ENCODE results near the gene C1RL.

The C1RL gene

DNA sequence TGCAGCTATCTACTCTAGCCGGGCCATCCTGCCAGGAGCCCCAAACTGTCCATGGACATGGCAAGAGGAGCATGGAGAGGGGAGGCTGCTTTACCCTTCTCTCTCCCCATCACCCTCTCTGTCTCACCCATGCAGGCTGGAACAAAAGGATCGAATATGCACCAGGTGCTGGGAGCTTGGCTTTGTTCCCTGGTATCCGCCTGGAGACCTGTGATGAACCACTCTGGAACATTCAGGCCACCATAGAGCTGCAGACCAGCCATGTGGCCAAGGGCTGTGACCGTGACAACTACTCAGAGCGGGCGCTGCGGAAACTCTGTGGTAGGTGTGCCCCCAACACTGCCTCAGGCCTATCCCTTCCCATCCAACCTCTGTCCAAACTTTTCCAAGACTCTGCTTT lies 27.1 kb upstream of the C1RL start:
- DNase-seq: no peak

- no peak for DNase-seq
Observed at GRCh38 chr12:7134396-7135166, 25.6 kb upstream of the C1RL start.

DNA sequence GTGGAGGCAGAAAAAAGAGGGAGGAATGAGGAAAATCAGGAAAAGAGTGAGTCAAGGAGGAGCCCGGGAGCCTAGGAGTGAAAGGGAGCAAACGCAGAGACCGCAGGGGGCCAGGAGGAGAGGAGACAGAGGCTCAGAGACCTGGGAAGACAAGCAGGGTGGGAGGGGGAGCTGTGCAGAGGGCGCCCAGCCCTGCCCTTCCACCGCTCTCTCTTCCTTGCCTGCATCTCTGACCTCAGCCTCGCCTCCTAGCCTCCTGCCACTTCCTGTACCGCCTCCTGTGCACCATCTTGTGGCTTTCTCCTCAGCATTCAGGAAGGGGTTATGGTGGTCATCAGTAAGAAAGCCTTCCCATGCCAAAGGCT lies 22.5 kb upstream of the C1RL start:
- DNase-seq: peak in 1 of 2 experiments; percentile 13

DNA sequence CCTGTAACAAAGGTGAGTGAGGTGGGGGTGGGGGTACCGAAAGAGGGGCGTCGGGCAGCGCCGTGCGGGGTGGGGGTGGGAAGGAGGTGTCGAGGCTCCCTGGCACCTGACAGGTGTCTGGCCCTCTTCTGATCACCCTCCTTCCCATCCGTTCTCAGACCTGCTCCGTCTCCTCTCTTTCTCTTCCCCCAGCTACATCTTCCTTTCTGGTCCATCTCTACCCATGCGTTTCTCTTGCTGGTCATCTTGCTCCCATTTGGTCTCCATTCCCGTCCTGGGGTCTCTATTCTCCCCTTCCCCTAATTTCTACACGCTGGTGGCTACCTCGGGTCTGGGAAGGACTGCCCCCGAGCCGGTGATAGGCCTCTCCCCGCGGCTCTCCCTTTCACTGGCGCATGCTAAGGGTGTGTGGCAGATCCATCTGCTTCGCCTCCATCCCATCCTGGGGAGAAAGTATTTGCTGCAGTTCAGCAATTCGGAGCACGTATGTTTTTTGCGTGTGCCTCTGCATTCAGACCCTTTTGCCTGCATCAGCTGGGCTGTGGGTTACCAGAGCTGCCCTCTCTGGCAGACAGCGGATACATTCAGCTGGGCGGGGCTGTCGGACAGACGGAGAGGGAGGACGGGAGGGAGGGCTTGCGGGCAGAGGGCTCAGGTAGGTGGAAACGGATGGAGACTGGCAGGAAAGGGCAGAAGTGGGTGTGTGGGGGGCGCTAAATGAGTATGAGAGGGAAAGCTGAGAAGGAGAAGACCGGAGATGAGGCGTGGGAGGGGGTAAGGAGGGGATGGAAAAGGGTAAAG lies 21.9 kb upstream of the C1RL start:
- peak; percentile 44 to 62 for DNase-seq

GRCh38 chr12:7129872-7130691 lies 21.1 kb upstream of the C1RL start, which contains the start of gene CLSTN3:
Gene CLSTN3, plus strand, starts transcription at chr12:7130371. Its CDS starts 278 bp downstream, at chr12:7130649.
- DNase-seq: peak; percentile 42 to 54

GRCh38 chr12:7129287-7129871 lies 20.4 kb upstream of the C1RL start:
- no peak for DNase-seq

GRCh38 chr12:7128681-7129286 lies 19.8 kb upstream of the C1RL start, which contains the start of gene RBP5:
Gene RBP5, minus strand, starts transcription at chr12:7128889. Its CDS starts 114 bp downstream, at chr12:7128775.
- DNase-seq: no peak

GRCh38 chr12:7127916-7128626 lies 19.1 kb upstream of the C1RL start:
- no peak for DNase-seq

DNA sequence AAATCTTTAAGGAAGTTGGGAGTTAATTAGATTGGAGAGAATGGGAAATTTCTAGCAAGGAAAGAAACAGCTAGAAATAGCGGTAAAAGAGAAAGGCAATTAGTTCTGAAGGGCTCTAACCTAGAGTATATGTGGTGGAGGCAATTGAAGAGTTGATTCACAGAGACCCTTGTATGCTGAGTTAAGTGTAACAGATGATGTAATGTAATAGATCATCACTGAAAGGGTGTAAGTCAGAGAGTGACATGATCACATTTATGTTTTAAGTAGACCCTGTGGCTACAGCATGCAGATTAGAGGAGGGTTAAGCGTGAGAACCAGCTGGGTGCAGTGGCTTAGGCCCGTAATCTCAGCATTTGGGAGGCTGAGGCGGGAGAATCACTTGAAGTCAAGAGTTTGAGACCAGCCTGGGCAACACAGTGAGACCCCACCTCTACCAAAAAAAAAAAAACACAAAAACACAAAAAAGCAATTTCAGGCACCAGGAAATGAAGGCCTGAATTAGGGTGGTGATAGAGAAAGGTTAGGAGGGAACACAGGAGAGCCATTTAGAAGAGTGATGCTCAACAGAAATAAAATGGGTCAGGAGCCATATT lies 16.7 kb upstream of the C1RL start:
- DNase-seq: no peak

DNA sequence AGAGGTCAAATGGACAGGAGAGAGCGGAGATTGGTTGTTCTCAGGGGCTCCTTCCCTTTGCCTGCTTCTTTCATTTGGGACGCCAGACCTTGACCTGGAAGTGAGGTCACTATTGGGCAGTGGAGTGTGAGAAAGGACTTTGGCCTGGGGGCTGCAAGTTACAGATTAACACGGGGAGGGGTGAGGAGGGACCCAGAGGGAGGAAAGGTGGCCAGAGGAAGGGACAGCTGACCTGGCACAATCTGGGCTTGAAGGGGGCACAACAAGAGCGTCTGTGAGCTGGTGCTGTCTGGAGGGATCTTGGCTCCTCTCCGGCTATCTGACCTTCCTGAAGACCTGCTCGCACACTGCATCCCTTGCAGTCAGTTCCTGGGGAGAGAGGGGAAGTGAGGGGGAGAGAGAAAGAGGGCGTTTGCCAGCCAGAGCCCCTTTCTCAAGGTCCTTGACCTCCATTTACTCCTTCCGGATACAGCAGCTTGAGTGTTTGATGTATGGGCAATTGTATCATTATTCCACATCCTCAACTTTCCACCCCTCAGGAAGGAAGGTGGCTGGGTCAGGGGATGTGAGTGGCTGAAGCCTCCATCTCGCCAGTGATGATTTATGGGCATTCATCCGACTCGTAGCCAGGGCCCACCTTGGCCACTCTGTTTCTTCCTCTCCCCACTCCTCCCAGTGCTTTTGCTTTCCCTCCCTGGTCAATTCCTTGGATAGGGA lies 14.9 kb upstream of the C1RL start:
- DNase-seq: no peak

- no peak for DNase-seq
Observed at GRCh38 chr12:7122811-7123769, 14.1 kb upstream of the C1RL start.

DNA sequence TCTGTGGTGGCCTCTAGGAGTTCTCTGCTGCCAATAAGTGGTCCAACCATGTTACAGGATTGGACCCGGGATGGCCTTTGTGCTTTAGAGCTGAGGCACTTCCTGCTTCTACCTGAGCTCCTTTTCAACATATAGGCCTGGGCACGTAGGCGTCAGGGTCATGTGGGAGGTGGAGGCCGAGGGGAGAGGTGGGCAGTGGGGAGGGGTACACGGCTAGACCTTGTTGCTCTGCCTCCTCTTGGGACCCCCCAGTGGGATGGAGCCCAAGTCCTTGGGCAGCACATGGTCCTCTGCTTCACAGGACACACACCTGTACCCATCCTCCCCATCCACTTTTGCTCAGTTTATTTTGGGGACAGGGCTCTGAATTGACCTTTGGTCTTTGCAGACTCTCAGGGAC lies 12.3 kb upstream of the C1RL start:
- DNase-seq: no peak

- no peak for DNase-seq
Observed at GRCh38 chr12:7120166-7120565, 11.2 kb upstream of the C1RL start.

DNA sequence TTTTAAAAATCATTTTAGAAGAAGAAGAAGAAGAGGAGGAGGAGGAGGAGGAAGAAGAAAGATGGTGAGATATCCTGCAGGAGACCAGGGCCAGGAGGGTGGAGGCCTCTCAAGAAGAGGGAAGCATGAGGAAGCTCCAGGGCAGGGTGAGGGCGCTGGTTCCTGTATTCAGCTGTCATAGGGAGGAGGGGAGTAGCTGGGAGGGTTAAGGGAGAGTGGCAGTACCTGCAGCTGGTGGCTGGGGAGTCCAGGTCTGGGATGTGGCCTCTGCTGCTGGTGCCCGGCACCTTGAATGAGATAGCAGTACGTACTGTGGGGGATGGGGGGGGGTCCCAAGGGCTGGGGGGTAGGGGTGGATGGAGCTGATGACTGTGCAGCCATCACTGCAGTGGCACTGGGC lies 9.9 kb upstream of the C1RL start:
- no peak for DNase-seq

GRCh38 chr12:7117670-7118069 lies 8.7 kb upstream of the C1RL start:
- DNase-seq: no peak

DNA sequence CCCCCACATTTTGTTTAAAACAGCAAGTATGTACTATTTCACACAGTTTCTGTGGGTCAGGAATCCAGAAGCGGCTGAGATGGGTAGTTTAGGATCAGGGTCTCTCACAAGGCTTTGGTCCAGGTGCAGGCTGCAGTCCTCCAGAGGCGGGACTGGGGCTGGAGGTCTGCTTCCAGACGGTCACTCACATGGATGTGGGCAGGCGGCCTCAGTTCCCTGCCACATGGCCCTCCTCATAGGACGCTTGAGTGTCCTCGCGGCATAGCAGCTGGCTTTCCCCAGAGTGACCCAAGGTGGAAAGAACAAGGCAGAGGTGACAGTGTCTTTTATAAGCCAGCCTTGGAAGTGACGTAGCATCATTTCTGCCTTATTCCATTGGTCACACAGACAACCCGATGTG lies 7.9 kb upstream of the C1RL start:
- DNase-seq: no peak

DNA sequence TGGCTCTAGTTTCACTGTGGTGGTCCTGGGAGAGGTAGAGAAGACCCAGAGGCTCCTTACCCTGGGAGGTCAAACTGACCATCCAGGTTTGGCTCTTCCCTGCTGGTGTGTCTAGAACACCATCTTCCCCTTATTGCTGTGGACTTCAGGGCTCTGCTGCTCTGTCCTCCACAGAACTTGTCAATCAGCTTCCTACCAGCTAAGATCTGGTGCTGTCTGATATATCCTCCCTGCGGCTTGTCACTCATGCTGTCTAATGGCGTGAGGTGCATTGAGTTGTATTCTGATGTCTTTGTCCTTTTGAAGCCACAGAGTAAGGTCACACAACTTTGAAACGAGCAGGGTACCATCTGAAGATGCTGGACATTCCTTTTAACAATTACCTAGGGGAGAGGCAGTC lies 7.2 kb upstream of the C1RL start:
- no peak for DNase-seq

DNA sequence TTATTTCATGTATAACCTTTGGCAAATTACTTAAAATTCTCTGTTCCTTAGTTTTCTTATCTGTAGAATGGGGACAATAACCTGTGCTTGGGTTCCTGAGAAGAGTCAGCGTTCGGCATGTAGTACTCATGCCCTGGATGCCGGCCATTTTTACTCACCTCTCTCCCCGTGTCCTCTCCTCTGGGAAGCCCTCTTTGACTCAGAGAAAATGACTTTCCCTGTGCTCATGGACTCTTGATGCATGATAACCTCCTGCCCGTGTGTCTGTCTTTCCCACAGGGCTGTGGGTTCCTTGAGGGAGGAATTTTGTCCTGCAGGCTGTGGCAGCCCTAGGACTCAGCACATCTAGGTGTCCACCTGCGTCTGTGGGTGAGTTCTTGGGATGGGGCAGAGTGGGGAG lies 5.8 kb upstream of the C1RL start:
- no peak for DNase-seq

DNA sequence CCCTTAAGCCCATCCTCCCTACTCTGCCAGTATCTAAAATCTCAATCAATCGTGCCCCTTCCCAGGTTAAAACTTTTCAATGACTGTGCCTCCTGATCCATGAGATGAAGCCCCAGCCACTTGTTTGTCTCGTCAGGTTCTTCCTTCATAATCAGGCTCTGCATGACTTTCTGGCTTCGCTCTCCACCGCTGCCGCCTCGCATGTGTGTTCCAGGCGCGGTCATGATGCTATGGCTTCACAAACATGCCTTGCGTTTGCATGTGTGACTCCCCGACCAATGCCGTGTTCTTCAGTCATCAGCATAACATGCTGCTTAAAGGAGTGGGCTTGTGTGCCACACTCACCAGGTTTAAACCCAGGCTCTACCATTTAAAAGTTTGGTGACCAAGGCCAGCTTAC lies 5.0 kb upstream of the C1RL start:
- no peak for DNase-seq

Measured in cerebellar nuclear complex (tissue), 1 donor.